ENCODE data around the gene RBM20.
"Not testable (repeated sequence)": the region's sequence is repeated elsewhere in the genome, so short reads cannot be mapped to it uniquely, and the experiment has no call there.

RBM20 gene

GRCh38 chr10:110704906-110705476, 60.9 kb downstream of the RBM20 start:
- DNase-seq (ENCODE audit: low spot score): no peak

- DNase-seq (ENCODE audit: low spot score): not testable (repeated sequence)
Measured at GRCh38 chr10:110705596-110705995, 61.5 kb downstream of the RBM20 start.

DNA sequence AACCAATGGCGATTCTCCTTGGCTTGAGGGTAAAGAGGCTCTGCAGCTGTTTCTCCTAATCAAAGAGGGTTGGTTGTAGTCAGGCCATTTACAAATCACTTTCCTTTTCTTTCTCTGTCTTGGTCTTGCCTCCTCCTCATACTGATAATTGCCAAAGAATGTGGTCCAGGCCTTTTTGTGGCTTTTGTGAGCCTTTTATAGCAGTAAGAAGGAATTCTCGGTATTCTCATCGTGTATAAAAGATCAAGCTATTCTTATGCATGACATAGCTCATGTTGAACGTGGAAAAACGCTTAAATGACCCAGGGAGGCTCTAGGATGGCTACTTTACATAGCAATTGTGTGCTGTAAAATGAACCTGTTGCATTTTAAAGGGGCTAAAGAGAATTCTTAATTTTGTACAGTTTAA, 62.6 kb downstream of the RBM20 start:
- no peak for DNase-seq (ENCODE audit: low spot score)

DNA sequence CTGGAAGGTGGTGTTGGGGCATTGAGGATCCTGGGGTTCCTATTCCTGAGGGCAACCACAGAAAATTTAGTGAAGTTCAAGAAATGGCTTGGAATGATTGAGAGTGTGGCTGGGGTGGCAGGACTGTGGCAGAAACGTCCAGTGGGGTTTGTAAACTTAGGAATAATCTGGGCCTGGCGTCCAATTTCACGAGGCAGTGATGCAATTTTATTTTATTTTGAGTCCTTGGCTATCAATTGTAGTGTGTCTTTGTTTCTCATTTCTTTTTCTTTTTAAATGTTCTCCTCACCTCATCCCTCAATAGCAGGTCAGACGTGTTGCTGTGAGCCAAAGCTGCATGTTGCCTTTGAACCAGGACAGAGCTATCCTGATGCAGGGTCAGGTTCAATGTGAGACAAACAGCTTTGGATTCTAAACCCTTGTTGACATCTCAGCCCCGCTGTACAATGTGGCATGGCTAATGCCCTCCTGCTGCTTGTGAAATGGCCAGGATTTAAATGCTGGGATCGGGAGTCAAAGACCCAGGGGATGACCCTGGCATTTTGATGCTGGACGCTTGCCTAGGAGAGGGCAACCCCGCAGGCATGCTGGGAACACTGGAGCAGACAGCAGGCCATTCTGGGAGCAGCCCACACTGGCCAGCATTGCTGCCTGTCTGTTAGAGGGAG, 64.8 kb downstream of the RBM20 start:
- no peak for DNase-seq (ENCODE audit: low spot score)

DNA sequence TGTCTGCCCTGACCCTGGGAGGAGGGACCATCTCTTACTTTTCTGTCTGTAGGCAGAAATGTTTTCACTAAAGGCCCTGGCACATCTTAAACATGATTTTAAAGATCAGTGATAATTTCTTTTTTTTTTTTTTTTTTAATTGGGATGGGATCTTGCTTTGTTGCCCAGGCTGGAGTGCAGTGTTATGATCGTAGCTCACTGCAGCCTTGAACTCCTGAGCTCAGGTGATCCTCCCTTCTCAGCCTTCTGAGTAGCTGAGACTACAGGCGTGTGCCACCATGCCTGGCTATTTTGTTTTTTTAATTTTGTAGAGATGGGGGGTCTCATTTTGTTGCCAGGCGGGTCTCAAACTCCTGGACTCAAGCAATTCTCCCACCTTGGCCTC, 65.3 kb downstream of the RBM20 start:
- DNase-seq (ENCODE audit: low spot score): no peak

DNA sequence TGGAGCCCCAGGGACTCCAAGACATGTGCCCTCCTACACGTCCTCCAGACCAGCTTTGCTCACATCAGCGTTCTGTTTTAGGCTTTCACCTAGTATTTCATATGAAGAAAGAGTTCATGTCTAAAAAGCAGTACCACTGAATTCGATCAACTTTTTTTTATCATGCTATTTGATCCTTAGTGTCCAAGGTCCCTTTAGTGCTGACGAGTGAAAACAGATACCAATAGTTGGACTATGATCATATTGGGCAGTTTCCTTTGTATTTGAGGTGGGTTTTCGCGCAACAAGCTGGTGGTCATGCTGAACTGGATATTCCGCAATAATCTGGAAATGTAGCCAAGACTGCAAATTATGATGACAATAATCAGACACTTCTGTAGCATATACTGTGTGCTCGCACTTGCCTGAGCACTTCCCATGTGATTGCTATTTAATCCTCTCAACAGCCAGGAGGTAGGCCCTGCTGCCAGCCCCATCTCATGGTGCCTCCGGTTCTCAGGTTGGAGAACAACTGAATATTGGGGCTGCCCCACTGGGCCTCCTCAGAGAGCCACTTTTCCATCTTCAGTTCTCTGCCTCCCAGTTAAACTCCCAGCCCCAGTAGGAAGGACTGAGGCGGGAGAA, 65.9 kb downstream of the RBM20 start:
- no peak for DNase-seq (ENCODE audit: low spot score)

- DNase-seq (ENCODE audit: low spot score): no peak
Measured at GRCh38 chr10:110710621-110711020, 66.5 kb downstream of the RBM20 start.

- no peak for DNase-seq (ENCODE audit: low spot score)
Measured at GRCh38 chr10:110711382-110711781, 67.2 kb downstream of the RBM20 start.

- no peak for DNase-seq (ENCODE audit: low spot score)
Measured at GRCh38 chr10:110714356-110714755, 70.2 kb downstream of the RBM20 start.

- peak; percentile 35 for DNase-seq (ENCODE audit: low spot score)
Measured at GRCh38 chr10:110717781-110718589, 73.8 kb downstream of the RBM20 start.

DNA sequence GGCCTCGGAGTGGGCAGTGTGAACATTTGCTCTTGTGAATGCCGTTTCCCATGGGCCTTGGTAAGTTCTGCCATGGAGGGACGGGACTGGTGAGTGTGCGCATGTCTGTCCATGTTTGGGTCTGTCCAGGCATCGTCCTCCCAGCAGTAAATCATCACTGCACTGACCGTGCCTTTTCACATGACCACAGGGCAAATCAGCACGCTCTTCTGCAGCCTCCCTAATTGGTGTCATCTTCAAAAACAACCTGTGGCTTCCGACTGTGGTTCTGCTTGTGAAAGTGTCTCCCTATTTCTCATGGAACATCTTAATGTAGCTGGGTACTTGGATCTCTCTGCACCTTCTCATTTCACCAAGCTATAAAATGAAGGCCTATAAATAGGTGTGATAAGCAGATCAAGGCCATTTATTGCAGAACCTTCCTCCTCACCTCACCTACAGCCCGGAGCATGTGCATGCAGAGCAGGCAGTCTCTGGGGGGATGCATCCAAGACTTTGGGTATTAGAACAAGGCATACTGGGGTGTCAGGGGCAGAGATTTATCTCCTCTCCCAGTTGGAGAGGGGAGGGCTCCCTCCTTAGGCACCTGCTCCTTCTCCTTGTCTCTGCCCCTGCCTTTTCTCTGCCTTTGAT, 77.4 kb downstream of the RBM20 start:
- no peak for DNase-seq (ENCODE audit: low spot score)

GRCh38 chr10:110723224-110723891, 79.2 kb downstream of the RBM20 start:
- DNase-seq (ENCODE audit: low spot score): peak; percentile 47

DNA sequence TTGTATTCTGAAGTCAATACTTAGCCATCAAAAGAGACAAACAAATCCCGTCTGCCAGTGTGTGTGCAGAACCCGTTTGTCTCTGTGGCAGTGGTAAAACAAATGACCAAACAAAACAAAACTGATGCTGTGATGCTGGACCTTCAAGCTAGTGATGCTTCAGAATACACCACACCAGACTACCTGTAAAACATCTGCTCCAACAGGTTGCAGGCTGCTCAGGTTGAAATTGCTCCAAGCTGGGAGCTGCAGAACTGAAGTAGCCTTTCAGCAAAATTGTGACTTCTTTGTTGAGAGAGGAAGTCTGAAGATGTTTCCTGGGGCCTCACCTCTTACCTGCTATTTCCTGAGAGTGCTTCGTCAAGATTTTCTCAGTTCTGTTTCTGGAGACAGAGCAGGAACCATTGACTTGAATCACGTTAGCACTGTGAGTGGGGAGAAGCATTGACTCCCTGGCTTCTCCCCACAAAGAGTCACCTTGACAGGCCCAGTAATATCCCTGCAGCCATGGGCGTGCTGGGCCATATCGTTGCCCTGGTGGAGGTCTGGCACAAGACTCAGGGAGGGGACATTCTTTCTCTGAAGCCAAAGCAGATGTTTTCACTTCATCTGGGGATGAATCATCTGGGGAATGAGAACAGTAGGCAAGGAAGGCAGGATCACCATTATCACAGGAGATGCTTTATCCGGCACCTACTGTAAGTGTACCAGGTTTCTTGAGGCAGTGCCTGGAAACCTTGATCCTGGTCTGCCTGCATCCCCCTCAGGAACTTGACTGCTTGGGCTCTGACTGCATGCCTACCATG, 80.2 kb downstream of the RBM20 start:
- no peak for DNase-seq (ENCODE audit: low spot score)

DNA sequence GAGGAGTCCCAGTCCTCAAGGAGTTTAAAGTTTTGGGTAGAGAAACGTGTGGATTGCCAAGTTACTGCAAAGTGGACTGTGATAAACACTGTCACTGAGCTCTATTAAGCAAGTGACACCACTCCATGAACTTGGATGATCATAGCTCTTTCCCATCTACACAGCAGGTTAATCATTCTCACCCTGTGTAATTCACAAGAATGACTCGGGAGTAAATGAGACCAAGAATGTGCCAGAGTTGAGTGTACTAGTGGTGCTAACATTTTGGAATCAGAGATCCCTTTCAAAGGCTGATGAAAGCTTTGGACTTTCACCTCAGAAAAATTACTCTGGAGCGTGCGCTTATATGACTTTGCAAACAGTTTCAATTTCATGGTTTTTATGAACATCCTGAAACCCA, 80.8 kb downstream of the RBM20 start:
- DNase-seq (ENCODE audit: low spot score): no peak

DNA sequence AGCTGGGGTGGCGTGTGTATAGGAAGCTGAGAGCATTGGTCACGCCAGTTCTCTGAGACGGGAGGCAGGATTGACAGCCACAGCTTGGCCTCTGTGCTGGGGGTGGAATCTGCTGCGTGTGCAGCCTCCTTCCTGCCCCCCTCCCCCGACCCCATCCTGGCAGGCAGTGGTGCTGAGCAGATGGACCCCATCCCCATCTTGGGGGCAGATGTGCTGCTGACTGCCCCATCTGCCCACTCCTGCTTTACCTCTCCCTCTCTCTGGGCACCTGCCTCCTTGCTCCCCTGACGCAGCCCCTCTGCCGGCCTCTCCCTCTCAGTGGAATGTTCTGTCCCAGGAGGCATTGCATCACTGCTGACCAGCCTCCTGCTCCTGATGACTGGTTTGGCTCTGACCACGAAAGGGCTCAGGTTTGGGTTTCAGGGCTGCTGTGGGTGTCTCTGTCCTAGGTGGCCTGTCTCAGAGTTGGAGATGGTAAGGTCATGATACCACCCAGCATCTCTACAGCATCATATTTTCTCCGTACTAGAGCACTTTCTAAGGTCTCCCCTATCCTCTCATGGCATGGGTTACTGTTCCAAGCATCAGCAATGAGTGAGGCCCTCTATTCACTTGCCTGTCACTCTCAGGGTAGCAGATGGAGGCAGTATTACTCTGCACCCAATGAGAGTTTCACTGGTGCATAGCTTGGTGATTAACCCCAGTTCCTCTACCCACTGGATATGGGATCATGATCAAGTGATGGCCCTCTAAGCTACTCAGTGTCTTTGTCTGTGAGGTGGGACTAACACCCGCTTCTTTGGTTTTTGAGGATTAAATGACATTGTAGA, 81.9 kb downstream of the RBM20 start:
- DNase-seq (ENCODE audit: low spot score): no peak

- DNase-seq (ENCODE audit: low spot score): not testable (repeated sequence)
Measured at GRCh38 chr10:110727785-110728184, 83.6 kb downstream of the RBM20 start.

- DNase-seq (ENCODE audit: low spot score): no peak
Measured at GRCh38 chr10:110730345-110731050, 86.4 kb downstream of the RBM20 start.

- no peak for DNase-seq (ENCODE audit: low spot score)
Measured at GRCh38 chr10:110733218-110733952, 89.2 kb downstream of the RBM20 start.

DNA sequence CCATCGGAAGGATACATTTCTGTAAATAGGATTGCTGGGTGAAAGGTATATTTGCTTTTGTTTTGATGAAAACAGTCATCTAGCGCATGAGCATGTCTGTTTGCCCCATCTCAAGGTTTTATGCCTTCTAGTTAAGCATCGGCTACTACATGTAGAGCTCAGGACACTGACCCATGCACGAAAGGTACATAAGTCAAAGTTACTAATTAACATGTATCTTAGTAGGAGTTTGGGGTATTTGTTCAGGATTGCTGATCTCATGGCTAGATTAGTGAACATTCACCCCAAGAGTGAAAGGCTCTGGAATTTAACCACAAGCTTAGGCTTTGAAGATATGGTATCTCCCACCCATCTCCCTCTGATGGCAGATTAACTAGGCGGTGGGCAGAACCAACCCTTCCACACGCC, 91.5 kb downstream of the RBM20 start:
- no peak for DNase-seq (ENCODE audit: low spot score)

All from NAMALWA (cell line).